Placental pericyte (primary cell): ENCODE data around the gene TAAR6. TPM values are rescaled to one million over a fixed set of nuclear protein-coding genes. Genes with fewer than 3 reads are reported as not detected.

ENCODE experiments used
- small RNA-seq: library from RNA; depleted of rRNA; stranded (forward); fragments of <200 nt; gene quantifications from one replicate; pipeline ENCODE3, GENCODE V24; 2012; ENCODE audit warnings: low replicate concordance
- total RNA-seq: library from RNA; depleted of rRNA; stranded (reverse); fragments of >200 nt; gene quantifications from 2 replicates; pipeline ENCODE4 v1.2.3, GENCODE V29; 2012

TAAR6 gene
- total RNA-seq, result not detected in 2 replicates

GRCh38 chr6:132570221-132570777, at the start of gene TAAR6:
Gene TAAR6 (plus strand): TSS chr6:132570322. CDS start chr6:132570322, 0 bp downstream.

GRCh38 chr6:132537977-132538376, 32.1 kb upstream of the TAAR6 start, which contains the start of gene TAAR9:
Gene TAAR9 (plus strand): TSS chr6:132538277. CDS start chr6:132538290, 13 bp downstream.

GRCh38 chr6:132552372-132552771, 17.8 kb upstream of the TAAR6 start, which contains the start of gene TAAR8:
Gene TAAR8 (plus strand): TSS chr6:132552672. CDS start chr6:132552693, 21 bp downstream.

GRCh38 chr6:132589454-132589853, 19.3 kb downstream of the TAAR6 start, which contains the start of gene TAAR5:
Gene TAAR5 (minus strand): TSS chr6:132589741. CDS start chr6:132589686, 55 bp downstream.

Small RNAs within 50 kb of the gene (small RNA-seq; reads per million reads assigned to genes)
- not detected for gene TAAR7P

Other genes with a start within 250 kb of the TAAR6 start
- 9.9 and 25.2 TPM in 2 replicates for gene MOXD1, start 168.8 kb upstream of the TAAR6 start, total RNA-seq
- 28.2 and 36.4 TPM in 2 replicates for gene STX7, start 57.2 kb upstream of the TAAR6 start, total RNA-seq
- not detected in 2 replicates for gene TAAR9, start 32.0 kb upstream of the TAAR6 start, total RNA-seq
- not detected in 2 replicates for gene TAAR8, start 17.6 kb upstream of the TAAR6 start, total RNA-seq
- not detected in 2 replicates for gene TAAR5, start 19.4 kb downstream of the TAAR6 start, total RNA-seq
- not detected in 2 replicates for gene TAAR2, start 54.0 kb downstream of the TAAR6 start, total RNA-seq
- not detected in 2 replicates for gene TAAR1, start 88.9 kb downstream of the TAAR6 start, total RNA-seq
- gene VNN1, start 143.7 kb downstream of the TAAR6 start, total RNA-seq, result 0.57 and 0.88 TPM in 2 replicates
- 0.14 TPM in 1 of 2 replicates, not detected in the other for gene VNN2, start 187.6 kb downstream of the TAAR6 start, total RNA-seq
- 3.1 and 3.6 TPM in 2 replicates for gene SLC18B1, start 228.3 kb downstream of the TAAR6 start, total RNA-seq
- gene RPS12, start 244.2 kb downstream of the TAAR6 start, total RNA-seq, result 498 and 981 TPM in 2 replicates